ENCODE data around the gene DLX4.

The DLX4 gene

DNA sequence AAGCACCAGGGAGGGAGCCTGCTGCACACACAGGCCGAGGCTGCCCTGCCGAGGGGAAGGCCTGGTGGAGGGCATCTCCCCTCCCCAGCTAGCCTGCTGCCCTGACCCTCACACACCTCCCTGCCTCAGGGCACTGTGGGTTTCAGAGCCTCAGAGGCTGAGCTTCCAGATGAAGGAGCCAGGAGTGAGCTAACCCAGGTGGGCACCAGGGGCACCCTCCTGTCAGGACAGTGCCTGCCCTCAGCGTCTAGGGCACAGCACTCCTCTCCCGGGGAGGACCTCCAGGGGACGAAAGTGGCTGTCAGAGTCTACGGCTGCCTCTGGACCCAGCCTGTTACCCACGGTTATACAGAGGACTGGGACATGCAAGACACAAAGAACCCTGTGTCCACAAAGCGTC, 22.8 kb upstream of the DLX4 start:
- TF ChIP-seq, protein P1, sequence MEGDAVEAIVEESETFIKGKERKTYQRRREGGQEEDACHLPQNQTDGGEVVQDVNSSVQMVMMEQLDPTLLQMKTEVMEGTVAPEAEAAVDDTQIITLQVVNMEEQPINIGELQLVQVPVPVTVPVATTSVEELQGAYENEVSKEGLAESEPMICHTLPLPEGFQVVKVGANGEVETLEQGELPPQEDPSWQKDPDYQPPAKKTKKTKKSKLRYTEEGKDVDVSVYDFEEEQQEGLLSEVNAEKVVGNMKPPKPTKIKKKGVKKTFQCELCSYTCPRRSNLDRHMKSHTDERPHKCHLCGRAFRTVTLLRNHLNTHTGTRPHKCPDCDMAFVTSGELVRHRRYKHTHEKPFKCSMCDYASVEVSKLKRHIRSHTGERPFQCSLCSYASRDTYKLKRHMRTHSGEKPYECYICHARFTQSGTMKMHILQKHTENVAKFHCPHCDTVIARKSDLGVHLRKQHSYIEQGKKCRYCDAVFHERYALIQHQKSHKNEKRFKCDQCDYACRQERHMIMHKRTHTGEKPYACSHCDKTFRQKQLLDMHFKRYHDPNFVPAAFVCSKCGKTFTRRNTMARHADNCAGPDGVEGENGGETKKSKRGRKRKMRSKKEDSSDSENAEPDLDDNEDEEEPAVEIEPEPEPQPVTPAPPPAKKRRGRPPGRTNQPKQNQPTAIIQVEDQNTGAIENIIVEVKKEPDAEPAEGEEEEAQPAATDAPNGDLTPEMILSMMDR (IDR thresholded peaks at IDR 0.05; ENCODE audit: insufficient read depth, low read depth, low read length, missing control alignments) = no peak
- no peak for DNase-seq (ENCODE audit: low read depth)
- no peak overlapping the region for H3K4me3 ChIP-seq (ENCODE audit: low read length)

DNA sequence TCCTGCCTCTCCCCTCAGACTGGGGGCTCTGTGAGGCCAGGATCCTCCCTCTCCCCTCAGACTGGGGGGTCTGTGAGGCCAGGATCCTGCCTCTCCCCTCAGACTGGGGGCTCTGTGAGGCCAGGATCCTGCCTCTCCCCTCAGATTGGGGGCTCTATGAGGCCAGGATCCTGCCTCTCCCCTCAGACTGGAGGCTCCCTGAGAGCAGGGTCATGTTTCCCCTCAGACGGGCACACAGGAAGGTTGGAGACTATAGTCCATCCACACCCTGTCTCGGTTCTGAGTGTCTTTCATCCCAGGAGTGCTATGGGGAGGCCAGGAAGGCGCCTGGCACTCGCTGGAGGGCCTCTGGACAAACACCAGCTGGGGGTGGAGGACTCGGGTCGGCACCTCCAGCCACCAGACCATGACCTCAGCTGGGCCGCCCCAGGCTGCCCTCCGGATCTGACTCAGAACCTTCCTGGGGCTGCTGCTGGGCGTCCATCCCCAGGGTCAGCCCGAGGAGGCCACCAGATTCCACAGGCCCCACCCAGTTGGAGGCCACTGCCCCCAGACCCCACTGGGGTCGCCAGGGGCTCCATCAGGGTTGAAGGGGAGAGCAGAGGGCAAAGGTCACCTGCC, 21.9 kb upstream of the DLX4 start:
- no peak overlapping the region for H3K4me3 ChIP-seq (ENCODE audit: low read length)
- TF ChIP-seq, protein P1 (IDR thresholded peaks at IDR 0.05; ENCODE audit: insufficient read depth, low read depth, low read length, missing control alignments) = no peak
- no peak for DNase-seq (ENCODE audit: low read depth)

DNA sequence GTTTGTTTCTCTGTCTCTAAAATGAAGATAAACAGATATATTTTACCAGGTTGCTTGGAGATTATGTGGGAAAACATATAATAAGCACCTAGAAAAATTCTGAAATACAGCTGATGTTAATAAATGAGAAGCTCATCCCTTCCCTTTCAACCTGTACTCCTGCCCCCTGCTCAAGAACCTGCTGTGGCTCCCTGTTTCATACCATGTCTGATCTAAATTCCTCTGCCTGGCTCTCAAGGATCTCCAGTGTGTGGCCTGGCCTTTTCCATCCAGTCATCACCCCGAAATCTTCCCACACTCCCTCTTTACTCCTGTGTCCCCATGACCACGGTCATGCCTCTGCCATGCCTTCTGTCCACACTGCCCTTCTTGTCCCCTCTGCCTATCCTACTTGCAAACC, 19.4 kb upstream of the DLX4 start:
- TF ChIP-seq, protein P1 (IDR thresholded peaks at IDR 0.05; ENCODE audit: insufficient read depth, low read depth, low read length, missing control alignments) = no peak
- no peak for DNase-seq (ENCODE audit: low read depth)
- H3K4me3 ChIP-seq (ENCODE audit: low read length) = no peak overlapping the region

DNA sequence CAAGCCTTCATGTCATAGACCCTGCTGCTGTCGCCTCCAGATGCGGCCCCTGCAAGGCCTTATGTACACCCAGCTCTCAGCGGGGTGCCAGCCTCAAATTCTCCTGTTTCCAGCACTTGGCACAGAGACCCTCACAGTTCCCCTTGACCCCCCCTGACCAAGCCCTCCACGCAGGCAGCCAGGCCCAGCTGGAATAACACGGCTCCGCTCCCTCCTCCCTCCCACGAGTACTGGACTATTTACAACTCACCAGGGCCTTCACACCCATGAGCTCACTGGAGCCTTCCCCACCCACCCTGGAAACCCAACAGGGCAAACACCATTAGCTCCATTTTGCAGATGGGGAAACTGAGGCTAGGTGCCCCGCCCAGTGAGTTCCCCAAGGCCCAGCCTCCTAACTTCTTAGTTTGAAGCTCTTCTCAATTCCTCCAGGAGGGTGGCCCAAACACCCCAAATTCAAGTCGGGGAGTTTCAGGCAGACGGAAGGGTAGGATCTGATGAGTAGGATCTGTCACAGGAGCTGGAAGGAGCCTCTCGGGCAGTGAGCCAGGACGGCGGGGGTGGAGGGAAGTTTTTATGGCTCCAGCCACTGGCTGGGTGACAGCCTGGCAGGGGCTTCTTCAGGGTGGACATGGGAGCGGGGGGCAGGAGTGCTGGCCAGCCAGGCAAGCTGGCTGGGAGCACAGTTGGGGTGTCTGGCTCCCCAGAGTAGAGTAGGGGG, 17.5 kb upstream of the DLX4 start:
- DNase-seq (ENCODE audit: low read depth) = no peak
- TF ChIP-seq, protein P1 (IDR thresholded peaks at IDR 0.05; ENCODE audit: insufficient read depth, low read depth, low read length, missing control alignments) = no peak
- no peak overlapping the region for H3K4me3 ChIP-seq (ENCODE audit: low read length)

DNA sequence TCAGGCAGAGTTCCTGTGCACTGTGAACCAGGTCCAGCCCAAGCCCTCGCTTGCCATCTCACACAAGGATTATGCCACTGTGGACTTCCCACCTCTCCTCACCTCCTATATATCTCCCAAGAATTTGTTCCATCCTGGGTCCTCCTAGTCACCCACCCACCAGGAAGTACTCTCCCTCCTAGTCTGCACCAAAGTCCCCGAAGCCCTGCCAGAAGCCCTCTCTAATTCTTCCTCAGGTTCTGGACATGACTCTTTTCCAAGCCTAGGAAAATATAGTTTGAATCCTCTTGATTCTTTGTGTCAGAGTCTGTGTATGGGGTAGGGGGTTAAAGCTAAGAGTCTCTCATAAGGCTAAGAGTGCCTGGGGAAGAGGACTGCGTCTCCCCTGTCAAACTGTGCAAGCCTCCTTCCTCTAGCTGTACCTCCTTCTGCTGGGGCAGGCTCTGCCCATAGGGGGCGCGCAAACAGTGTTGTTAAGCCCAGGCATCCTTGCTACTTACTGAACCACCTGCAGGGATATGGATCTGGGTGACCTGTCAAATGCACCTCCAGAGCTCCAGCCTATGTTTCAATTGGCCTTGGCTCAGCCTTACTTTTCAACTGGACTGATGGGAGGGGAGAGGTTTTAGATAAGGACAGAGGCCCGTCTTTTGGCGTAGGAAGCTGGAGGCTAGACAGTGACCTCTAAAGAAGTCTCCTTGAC, 16.6 kb upstream of the DLX4 start:
- DNase-seq (ENCODE audit: low read depth) = peak; percentile 88
- TF ChIP-seq, protein P1 (IDR thresholded peaks at IDR 0.05; ENCODE audit: insufficient read depth, low read depth, low read length, missing control alignments) = peak; percentile 99

DNA sequence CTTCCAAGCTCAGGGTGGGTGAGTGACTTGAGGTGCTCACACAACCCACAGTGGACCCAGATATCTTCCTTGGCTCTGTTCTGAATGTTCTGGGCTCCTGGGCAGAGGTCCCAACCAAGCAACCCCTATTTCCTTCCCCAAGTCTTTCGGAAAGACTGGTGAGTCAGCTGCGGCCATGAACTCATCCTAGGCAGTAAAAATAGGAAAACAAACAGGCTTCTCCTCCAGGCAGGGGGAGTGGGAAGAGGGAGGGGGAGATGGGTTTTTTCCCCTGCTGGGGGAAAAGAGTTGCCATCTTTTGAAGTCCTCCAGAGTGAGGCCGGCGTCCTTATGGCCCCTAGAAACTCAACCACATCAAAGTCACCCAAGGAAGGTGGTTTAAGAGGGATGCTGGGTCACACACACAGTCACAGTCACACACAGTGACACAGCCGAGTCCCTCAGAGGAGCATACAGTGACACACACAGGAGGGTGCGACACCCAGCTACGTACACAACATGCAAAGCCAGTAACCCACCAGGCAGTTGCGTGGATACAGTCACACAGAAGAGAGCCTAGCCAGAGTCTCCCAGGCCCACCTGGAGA, 16.0 kb upstream of the DLX4 start:
- TF ChIP-seq, protein P1 (IDR thresholded peaks at IDR 0.05; ENCODE audit: insufficient read depth, low read depth, low read length, missing control alignments) = no peak
- DNase-seq (ENCODE audit: low read depth) = no peak
- no peak overlapping the region for H3K4me3 ChIP-seq (ENCODE audit: low read length)

More for the DNA sequence above, 16.6 kb upstream of the DLX4 start:
- no peak overlapping the region for H3K4me3 ChIP-seq (ENCODE audit: low read length)
